Stimulated activated CD8-positive, alpha-beta memory T cell treated with anti-CD3 and anti-CD28 coated beads, Interleukin-15, amount 100 ng/mL, for 48 hours (primary cell): ENCODE measurements around the gene SMIM23.
"Not testable (repeated sequence)": the region's sequence is repeated elsewhere in the genome, so short reads cannot be mapped to it uniquely, and the experiment has no call there.

Experiments
- DNase-seq, 2 donors: peaks; one replicate each; pipeline ENCODE4 v3.0.0-alpha.2; 2020; ENCODE audit warnings: low read depth in 2 of 2

Gene SMIM23

GRCh38 chr5:171773106-171773505, 12.5 kb upstream of the SMIM23 start:
- DNase-seq: no peak

GRCh38 chr5:171774418-171774817, 11.2 kb upstream of the SMIM23 start:
- DNase-seq: no peak

GRCh38 chr5:171776213-171776612, 9.4 kb upstream of the SMIM23 start:
- DNase-seq: no peak

GRCh38 chr5:171776770-171777759, 8.6 kb upstream of the SMIM23 start:
- DNase-seq: no peak

GRCh38 chr5:171781744-171782143, 3.9 kb upstream of the SMIM23 start:
- DNase-seq: not testable (repeated sequence)

GRCh38 chr5:171782332-171782966, 3.2 kb upstream of the SMIM23 start:
- no peak for DNase-seq

- no peak for DNase-seq
Observed at GRCh38 chr5:171783051-171783450, 2.6 kb upstream of the SMIM23 start.

GRCh38 chr5:171789353-171789752, 3.7 kb downstream of the SMIM23 start:
- no peak for DNase-seq

GRCh38 chr5:171790408-171790807, 4.8 kb downstream of the SMIM23 start:
- no peak for DNase-seq

GRCh38 chr5:171794470-171794960, 8.9 kb downstream of the SMIM23 start:
- no peak for DNase-seq

- DNase-seq: no peak
Observed at GRCh38 chr5:171795381-171795780, 9.8 kb downstream of the SMIM23 start.

- DNase-seq: no peak
Observed at GRCh38 chr5:171796436-171796835, 10.8 kb downstream of the SMIM23 start.

GRCh38 chr5:171797543-171797942, 11.9 kb downstream of the SMIM23 start:
- no peak for DNase-seq

GRCh38 chr5:171798418-171798817, 12.8 kb downstream of the SMIM23 start:
- no peak for DNase-seq

- no peak for DNase-seq
Observed at GRCh38 chr5:171801839-171802238, 16.2 kb downstream of the SMIM23 start.

- no peak for DNase-seq
Observed at GRCh38 chr5:171805746-171806145, 20.1 kb downstream of the SMIM23 start.

- no peak for DNase-seq
Observed at GRCh38 chr5:171806976-171807747, 21.5 kb downstream of the SMIM23 start.

GRCh38 chr5:171808453-171808852, 22.8 kb downstream of the SMIM23 start:
- DNase-seq: no peak

GRCh38 chr5:171808951-171809350, 23.3 kb downstream of the SMIM23 start:
- DNase-seq: no peak

- no peak for DNase-seq
Observed at GRCh38 chr5:171810227-171810626, 24.6 kb downstream of the SMIM23 start.

GRCh38 chr5:171813270-171813669, 27.7 kb downstream of the SMIM23 start:
- no peak for DNase-seq
